DMS79 treated with DMSO at 0.1 percent for 48 hours (cell line): Measurements from ENCODE around the gene MYO1D.

Experiments used
- DNase-seq: peaks from one replicate; lab custom pipeline; 2025; lab: John Stamatoyannopoulos, UW

The MYO1D gene

GRCh38 chr17:32487473-32488176, 389.3 kb downstream of the MYO1D start:
- DNase-seq, result peak; percentile 41

GRCh38 chr17:32486701-32487472, 390.0 kb downstream of the MYO1D start, which contains the start of gene CDK5R1:
Gene CDK5R1, plus strand, starts transcription at chr17:32486993. Its CDS starts 628 bp downstream, at chr17:32487621.
- DNase-seq, result peak; percentile 56

- peak; percentile 77 for DNase-seq
Measured at GRCh38 chr17:32486111-32486700, 390.7 kb downstream of the MYO1D start.

DNA sequence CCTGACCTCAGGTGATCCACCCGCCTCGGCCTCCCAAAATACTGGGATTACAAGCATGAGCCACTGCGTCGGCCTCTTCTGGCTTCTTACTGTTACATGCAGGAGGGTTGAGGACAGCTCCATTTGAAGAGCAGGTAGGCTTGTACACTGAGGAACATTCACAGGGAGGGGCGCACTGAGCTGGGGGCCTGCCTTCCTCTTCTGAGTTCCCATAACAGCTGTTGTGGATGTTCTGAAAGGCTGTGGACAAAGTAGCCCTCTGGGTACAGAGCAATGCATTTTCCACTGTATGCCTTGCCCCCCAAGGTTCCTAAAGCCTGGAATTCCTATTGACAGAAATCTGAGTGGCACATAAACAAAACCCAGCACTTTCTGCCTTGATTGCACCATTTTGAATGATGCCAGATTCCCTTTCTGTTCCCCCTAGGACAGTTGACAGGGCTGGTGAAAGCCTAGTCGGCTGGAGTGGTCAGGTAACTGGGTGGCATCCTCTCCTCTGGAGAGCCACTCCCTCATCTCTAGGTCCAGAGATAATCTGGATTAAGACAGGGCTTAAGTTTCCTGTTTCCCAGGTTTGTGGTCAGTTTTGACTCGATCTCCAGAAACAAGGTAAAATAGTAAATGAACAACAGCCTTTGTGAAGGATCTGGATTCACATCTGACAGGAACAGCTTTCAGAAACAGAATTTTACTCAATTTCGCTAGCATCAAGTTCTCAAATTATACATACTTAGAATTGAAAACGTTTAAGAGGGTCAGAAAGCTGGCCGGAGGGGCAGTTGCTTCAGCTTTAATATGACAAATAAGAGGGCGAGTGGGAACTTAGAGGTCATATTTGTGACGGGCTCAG, 391.4 kb downstream of the MYO1D start:
- no peak for DNase-seq

DNA sequence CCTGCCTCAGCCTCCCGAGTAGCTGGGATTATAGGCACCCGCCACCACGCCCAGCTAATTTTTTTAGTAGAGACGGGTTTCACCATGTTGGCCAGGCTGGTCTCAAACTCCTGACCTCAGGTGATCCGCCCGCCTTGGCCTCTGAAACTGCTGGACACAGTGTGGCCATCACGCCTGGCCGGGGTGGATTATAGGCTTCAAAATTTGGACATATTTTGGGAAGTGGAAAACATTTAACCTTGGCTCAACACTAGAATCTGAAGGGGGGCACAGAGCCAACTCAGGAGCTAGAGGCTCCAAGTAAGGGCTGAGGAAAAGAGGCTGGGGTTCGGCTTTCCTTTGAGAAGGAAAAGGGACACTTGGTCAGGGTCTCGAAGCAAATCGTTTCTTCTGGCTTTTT, 392.3 kb downstream of the MYO1D start:
- no peak for DNase-seq

DNA sequence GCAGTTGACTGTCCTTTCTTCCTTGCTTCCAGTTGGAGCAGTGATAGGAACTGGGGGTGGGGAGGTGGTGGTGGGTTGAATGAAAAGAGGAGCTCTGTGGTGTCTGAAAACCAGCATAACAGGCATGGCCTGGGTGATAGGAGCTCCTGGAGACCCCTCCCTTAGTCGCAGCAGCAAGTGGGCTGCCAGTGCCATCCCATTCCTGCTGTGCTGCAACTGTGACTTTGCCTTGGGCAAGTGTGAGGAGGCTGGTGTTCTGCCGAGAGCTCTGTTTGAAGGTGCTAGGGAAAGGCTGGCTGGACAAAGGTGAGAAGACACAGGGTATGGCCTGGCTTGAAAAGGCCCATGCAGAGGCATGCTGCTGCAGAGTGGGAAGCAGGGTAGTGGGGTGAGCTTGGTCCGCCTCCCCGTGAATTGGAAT, 392.9 kb downstream of the MYO1D start:
- no peak for DNase-seq

GRCh38 chr17:32483451-32484019, 393.4 kb downstream of the MYO1D start:
- peak; percentile 66 for DNase-seq

GRCh38 chr17:32482568-32483320, 394.2 kb downstream of the MYO1D start:
- no peak for DNase-seq

DNA sequence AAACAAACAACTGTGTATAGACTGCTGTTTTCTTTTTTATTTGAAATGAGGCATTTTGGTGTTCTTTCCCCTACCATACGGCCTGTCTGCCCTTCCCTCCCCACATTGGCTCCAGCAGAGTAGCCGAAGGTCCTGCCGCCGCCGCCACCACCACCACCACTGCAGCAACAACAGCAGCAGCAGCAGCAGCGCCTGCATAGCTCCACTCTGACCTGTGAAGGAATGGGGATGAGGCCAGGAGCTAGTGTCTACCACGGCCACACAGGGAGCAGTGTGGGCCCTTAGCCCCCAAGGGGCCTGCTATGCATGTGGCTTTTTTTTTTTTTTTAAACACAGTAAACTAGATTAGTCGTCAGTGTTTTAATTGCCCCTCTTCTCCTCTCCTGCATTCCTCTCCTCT, 395.7 kb downstream of the MYO1D start:
- DNase-seq, result no peak

DNA sequence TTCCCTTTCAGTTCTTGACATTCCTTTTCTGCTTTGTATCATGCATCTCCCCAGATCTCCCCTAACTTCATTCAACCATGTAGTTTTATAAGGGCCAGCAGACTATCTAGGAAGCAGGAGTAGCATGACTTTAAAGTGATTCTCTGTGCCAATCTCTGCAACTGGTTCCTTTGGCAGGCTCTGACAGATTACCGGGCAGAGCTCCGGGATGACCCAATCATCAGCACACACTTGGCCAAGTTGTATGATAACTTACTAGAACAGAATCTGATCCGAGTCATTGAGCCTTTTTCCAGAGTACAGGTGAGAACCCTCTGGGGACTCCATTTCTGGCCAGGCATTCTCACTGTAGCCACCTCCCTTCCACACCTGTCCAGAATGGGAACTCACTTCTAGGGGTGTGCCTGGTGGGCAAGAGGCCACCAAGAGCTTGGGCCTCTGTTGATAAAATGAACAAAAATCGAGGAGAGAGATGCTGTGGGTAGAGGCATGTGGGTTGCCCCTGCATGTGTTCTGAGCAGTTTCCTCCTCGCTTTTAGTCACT, 397.8 kb downstream of the MYO1D start:
- DNase-seq, result no peak

- no peak for DNase-seq
Measured at GRCh38 chr17:32477220-32477619, 399.7 kb downstream of the MYO1D start.

GRCh38 chr17:32475258-32475657, 401.7 kb downstream of the MYO1D start:
- DNase-seq, result no peak

- no peak for DNase-seq
Measured at GRCh38 chr17:32471652-32472051, 405.3 kb downstream of the MYO1D start.

- no peak for DNase-seq
Measured at GRCh38 chr17:32470405-32471167, 406.3 kb downstream of the MYO1D start.

DNA sequence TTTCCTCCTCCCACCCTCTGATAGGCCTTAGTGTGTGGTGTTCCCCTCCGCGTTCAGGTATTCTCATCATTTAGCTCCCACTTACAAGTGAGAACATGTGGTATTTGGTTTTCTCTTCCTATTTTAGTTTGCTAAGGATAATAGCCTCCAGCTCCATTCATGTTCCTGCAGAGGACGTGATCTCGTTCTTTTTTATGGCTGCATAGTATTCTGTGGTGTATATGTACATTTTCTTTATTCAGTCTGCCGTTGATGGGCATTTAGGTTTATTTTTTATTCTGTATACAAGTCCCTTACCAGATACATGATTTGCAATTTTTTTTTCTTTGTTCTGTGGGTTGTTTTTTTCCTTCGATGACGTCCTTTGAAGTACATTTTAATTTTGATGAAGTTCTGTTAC, 409.0 kb downstream of the MYO1D start:
- DNase-seq, result no peak

- no peak for DNase-seq
Measured at GRCh38 chr17:32464374-32464773, 412.6 kb downstream of the MYO1D start.

- no peak for DNase-seq
Measured at GRCh38 chr17:32463304-32463703, 413.6 kb downstream of the MYO1D start.

GRCh38 chr17:32461853-32462617, 414.9 kb downstream of the MYO1D start:
- peak; percentile 20 for DNase-seq

GRCh38 chr17:32461498-32461852, 415.4 kb downstream of the MYO1D start:
- no peak for DNase-seq
